ENCODE measurements around the gene TMEM18.
"Not testable (repeated sequence)": the region's sequence is repeated elsewhere in the genome, so short reads cannot be mapped to it uniquely, and the experiment has no call there.

The TMEM18 gene

DNA sequence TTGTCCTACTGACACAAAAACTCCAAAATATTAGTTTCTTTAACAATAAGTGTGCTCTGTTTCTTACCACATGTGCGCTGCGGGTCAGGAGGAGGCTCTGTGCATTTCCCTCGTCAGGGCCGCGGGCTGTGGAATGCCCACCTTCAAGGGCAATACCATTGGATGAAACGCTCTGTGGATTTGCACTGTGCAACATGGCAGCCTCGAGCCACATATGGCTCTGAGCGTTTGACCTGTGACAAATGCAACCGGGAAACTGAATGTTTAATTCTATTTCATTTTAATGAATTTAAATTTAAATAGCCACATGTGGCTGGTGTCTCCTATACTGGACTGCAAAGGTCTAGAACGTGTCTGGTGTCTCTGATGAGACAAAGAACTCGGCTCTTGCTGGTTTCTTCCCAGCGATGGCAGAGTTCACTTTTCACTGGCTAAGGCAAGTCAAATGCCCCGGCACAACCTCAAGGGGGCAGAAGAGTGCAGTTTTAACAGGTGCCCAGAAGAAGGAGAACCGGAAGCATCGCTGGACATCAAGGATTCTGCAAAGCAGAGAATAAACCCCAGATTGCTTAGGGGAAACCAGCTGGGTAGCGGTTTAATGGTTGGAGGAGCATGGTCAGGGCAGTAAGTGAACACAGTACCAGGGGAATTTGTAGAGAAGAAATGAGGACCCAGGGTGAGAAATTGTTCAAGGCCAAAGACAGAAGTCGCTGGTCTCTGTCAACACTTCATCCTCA, 37.0 kb upstream of the TMEM18 start:
- no peak overlapping the region for H2AFZ ChIP-seq (ENCODE audit: low read length, unreplicated experiment)
- no peak overlapping the region for H3K4me3 ChIP-seq (ENCODE audit: low read depth, low read length)
- no peaks in the 10 kb centered on the region for H3K4me1 ChIP-seq (ENCODE audit: control insufficient read depth, insufficient read depth, low read length, unreplicated experiment)
- no peaks in the 10 kb centered on the region for H3K79me2 ChIP-seq (ENCODE audit: control insufficient read depth, insufficient read depth, low read length, unreplicated experiment)
- H3K27ac ChIP-seq (ENCODE audit: low read depth, low read length), result no peak overlapping the region
- no peaks in the 10 kb centered on the region for H3K36me3 ChIP-seq (ENCODE audit: insufficient read depth, low read length)
- peaks cover 37% of the 10 kb centered on the region for H3K27me3 ChIP-seq (ENCODE audit: insufficient read depth, low read length)

DNA sequence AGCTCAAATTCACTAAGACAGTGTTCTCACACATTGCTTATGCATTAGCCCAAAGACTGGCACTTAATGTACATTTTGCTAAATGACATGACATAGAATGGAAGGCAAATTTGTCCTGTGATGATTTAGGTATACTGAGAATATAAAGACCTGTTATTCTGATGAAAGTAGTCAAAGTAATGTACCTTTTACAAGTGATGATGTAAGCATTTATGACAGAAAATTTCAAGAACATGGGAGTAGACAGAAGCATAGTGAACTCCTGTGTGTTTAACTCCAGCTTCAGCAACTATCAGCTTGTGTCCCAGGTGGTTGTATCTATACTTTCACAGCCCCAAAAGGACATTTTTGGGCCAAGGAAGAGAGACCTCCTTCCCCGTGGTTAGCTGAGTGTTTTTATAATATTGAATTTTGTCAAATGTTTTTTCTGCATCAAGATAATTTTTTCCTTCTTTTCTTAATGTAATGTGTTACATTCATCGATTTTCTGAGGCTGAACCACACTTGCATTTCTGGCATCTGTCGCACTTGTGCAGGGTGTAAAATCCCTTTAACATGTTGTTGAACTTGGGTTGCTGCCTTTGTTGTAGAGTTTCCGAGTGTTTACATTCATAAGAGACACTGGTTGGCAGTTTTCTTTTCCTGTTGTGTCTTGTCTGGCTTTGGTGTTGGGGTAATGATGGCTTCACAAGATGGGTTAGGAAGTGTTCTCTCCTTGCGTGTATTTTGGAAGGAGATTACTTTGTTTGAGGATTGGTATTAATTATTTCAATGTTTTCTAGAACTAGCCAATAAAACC, 33.9 kb upstream of the TMEM18 start:
- Histone ChIP-seq H2AFZ (ENCODE audit: low read length, unreplicated experiment) (no peak overlapping the region), H3K27me3 (ENCODE audit: insufficient read depth, low read length) (peaks cover 39% of the 10 kb centered on the region)

DNA sequence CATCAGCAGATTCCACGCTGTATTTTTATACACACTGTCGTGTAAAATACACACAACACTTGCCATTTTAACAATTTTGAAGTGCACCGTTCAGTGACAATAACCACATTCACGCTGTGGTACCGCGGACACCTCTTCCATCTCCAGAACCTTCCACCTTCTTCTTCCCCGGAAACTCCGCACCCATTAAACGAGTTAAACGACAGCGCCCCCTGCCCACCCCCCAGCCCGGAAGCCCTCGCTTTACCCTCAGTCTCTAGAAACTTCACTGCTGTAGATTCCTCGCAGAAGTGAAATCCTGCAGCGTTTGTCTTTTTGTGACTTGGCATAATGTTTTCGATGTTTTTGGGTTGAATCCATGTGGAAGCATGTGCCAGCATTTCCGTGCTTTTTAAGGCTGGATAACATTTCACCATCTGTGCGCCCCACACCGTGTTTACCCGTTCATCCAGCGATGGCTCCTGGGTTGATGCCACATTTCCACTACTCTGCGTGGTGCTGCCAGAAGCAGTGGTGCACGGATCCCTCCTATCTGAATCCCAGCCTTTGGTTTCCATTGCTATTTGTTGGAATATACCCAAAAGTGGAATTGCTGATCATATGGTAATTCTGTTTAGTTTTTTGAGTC, 32.0 kb upstream of the TMEM18 start:
- no peaks in the 10 kb centered on the region for H3K4me1 ChIP-seq (ENCODE audit: control insufficient read depth, insufficient read depth, low read length, unreplicated experiment)
- H2AFZ ChIP-seq (ENCODE audit: low read length, unreplicated experiment), result no peak overlapping the region
- H3K36me3 ChIP-seq (ENCODE audit: insufficient read depth, low read length), result no peaks in the 10 kb centered on the region
- H3K4me3 ChIP-seq (ENCODE audit: low read depth, low read length), result no peak overlapping the region
- H3K79me2 ChIP-seq (ENCODE audit: control insufficient read depth, insufficient read depth, low read length, unreplicated experiment), result no peaks in the 10 kb centered on the region
- peaks cover 39% of the 10 kb centered on the region for H3K27me3 ChIP-seq (ENCODE audit: insufficient read depth, low read length)
- no peak overlapping the region for H3K27ac ChIP-seq (ENCODE audit: low read depth, low read length)

More for the DNA sequence above, 33.9 kb upstream of the TMEM18 start:
- no peaks in the 10 kb centered on the region for H3K4me1 ChIP-seq (ENCODE audit: control insufficient read depth, insufficient read depth, low read length, unreplicated experiment)
- H3K4me3 ChIP-seq (ENCODE audit: low read depth, low read length), result no peak overlapping the region
- no peak overlapping the region for H3K27ac ChIP-seq (ENCODE audit: low read depth, low read length)
- H3K36me3 ChIP-seq (ENCODE audit: insufficient read depth, low read length), result no peaks in the 10 kb centered on the region
- H3K79me2 ChIP-seq (ENCODE audit: control insufficient read depth, insufficient read depth, low read length, unreplicated experiment), result no peaks in the 10 kb centered on the region

DNA sequence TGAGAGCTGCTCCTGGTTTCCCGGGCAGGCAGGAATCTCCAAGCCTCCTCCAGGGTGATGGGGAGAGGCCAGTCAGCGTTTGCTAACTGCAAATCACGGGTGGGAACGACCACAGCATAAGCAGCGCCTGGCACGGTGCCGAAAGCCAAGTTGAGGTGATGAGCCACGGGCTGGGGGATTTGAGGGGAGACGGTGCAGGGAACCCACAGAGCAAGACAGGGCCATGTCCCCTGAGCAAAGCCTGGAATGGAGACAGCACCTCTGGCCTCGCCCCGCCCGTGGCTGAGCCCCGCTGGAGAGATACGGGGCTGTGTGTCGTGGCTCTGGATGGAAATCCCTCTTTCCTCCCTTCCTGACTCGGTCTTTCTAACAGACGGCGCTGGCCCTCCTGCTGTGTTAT, 31.5 kb upstream of the TMEM18 start:
- Histone ChIP-seq H3K79me2 (ENCODE audit: control insufficient read depth, insufficient read depth, low read length, unreplicated experiment) (no peaks in the 10 kb centered on the region), H2AFZ (ENCODE audit: low read length, unreplicated experiment) (no peak overlapping the region)

DNA sequence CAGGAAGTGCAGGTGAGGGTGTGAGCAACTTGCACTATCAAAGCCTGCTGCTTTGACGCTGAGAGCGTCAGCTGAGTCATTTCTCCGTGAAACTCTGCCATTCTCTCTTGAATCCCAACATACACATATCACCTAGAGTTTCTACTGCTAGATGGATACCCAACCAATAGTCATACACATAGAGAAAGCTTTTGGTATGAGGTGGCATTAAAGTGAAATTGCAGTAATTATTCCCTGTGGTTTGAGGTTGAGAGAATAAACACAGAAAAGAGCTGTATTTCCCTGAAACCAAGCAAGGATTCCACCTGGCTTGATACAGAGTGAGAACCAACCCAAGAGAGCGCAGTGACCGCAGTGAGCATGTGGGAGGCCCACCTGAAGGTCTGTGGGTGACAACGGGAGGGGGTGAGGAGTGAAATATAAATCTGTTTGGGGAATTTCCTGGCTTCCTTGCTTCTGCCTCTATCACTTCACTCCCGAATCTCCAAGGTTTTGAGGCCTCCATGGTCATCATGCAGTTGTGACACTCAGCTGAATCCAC, 28.8 kb upstream of the TMEM18 start:
- no peaks in the 10 kb centered on the region for H3K36me3 ChIP-seq (ENCODE audit: insufficient read depth, low read length)
- no peak overlapping the region for H3K4me3 ChIP-seq (ENCODE audit: low read depth, low read length)
- H3K79me2 ChIP-seq (ENCODE audit: control insufficient read depth, insufficient read depth, low read length, unreplicated experiment), result no peaks in the 10 kb centered on the region
- no peak overlapping the region for H2AFZ ChIP-seq (ENCODE audit: low read length, unreplicated experiment)
- peaks cover 20% of the 10 kb centered on the region for H3K27me3 ChIP-seq (ENCODE audit: insufficient read depth, low read length)
- H3K27ac ChIP-seq (ENCODE audit: low read depth, low read length), result no peak overlapping the region
- H3K4me1 ChIP-seq (ENCODE audit: control insufficient read depth, insufficient read depth, low read length, unreplicated experiment), result no peaks in the 10 kb centered on the region

More for the DNA sequence above, 31.5 kb upstream of the TMEM18 start:
- peaks cover 39% of the 10 kb centered on the region for H3K27me3 ChIP-seq (ENCODE audit: insufficient read depth, low read length)
- H3K36me3 ChIP-seq (ENCODE audit: insufficient read depth, low read length), result no peaks in the 10 kb centered on the region
- no peaks in the 10 kb centered on the region for H3K4me1 ChIP-seq (ENCODE audit: control insufficient read depth, insufficient read depth, low read length, unreplicated experiment)
- H3K27ac ChIP-seq (ENCODE audit: low read depth, low read length), result no peak overlapping the region
- H3K4me3 ChIP-seq (ENCODE audit: low read depth, low read length), result no peak overlapping the region

DNA sequence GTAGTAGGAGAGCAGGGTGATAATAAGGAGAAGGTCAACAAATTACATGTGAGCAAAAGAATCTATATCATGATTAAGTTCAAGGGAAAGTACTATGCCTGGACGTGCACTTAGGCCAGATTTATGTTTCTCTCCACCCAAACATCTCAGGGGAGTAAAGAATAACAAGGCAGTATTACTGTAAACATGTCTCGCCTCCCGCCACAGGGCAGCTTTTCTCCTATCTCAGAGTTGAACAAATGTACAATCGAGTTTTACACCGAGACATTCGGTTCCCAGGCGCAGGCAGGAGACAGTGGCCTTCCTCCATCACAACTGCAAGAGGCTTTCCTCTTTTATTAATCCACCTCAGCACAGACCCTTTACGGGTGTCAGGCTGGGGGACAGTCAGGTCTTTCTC, 25.6 kb upstream of the TMEM18 start:
- not testable (repeated sequence) for H3K36me3 ChIP-seq (ENCODE audit: insufficient read depth, low read length); H3K27me3 ChIP-seq (ENCODE audit: insufficient read depth, low read length); H3K4me3 ChIP-seq (ENCODE audit: low read depth, low read length)

DNA sequence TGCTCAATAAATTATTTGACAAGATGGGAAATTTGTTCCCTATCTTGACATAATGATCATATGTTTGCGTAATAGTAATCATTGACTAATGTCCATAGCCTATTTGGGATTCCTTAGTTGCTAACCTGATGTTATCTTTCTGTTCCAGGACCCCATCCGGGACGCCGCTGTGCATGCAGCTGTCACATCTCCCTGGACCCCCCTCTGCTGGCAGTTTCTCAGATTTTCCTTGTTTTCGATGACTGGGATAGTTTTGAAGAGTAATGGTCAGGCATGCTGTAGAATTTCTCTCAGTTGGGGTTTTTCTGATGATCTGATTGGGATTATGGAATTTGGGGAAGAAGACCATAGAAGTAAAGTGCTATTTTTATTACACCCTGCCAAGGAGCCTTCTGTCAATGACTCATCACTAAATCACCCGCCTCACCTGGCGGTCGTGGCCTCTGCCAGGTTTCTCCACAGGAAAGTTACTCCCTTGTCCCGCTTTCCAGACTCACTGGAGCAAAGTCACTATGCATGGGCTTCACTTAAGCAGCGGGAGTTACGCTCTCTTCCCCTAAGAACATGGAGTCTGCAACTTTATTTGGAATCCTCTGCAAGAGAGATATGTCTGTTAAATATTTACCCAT, 19.9 kb upstream of the TMEM18 start:
- H3K27ac ChIP-seq (ENCODE audit: low read depth, low read length), result no peak overlapping the region
- no peak overlapping the region for H3K4me3 ChIP-seq (ENCODE audit: low read depth, low read length)
- no peak overlapping the region for H2AFZ ChIP-seq (ENCODE audit: low read length, unreplicated experiment)
- H3K36me3 ChIP-seq (ENCODE audit: insufficient read depth, low read length), result no peaks in the 10 kb centered on the region
- 0 out of 2 replicates have a peak, but pooled peaks cover 5% of the 10 kb centered on the region for H3K27me3 ChIP-seq (ENCODE audit: insufficient read depth, low read length)
- H3K79me2 ChIP-seq (ENCODE audit: control insufficient read depth, insufficient read depth, low read length, unreplicated experiment), result no peaks in the 10 kb centered on the region
- no peaks in the 10 kb centered on the region for H3K4me1 ChIP-seq (ENCODE audit: control insufficient read depth, insufficient read depth, low read length, unreplicated experiment)

More for the DNA sequence above, 25.6 kb upstream of the TMEM18 start:
- not testable (repeated sequence) for H3K79me2 ChIP-seq (ENCODE audit: control insufficient read depth, insufficient read depth, low read length, unreplicated experiment); H2AFZ ChIP-seq (ENCODE audit: low read length, unreplicated experiment); H3K27ac ChIP-seq (ENCODE audit: low read depth, low read length); H3K4me1 ChIP-seq (ENCODE audit: control insufficient read depth, insufficient read depth, low read length, unreplicated experiment)

DNA sequence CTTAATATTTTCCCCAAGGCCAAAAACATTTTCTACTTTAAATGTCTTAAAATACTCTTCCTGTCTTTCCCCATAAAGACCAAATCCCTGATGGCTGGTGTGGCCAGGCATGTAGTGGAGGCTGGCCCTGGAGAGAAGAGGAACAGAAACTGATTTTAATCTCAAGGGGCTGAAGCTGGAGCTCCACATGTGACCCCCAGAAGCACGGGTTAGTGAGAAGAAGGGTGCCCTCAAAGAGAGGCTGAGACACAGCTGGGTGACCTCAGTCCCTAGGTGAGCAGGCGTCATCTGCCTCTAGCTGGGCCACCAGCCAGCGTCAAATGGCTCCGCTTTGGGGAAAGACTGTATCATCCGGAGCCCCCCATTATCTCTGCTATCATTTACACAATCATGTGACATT, 19.3 kb upstream of the TMEM18 start:
- Histone ChIP-seq H2AFZ (ENCODE audit: low read length, unreplicated experiment) (no peak overlapping the region), H3K27ac (ENCODE audit: low read depth, low read length) (no peak overlapping the region), H3K4me1 (ENCODE audit: control insufficient read depth, insufficient read depth, low read length, unreplicated experiment) (no peaks in the 10 kb centered on the region)

DNA sequence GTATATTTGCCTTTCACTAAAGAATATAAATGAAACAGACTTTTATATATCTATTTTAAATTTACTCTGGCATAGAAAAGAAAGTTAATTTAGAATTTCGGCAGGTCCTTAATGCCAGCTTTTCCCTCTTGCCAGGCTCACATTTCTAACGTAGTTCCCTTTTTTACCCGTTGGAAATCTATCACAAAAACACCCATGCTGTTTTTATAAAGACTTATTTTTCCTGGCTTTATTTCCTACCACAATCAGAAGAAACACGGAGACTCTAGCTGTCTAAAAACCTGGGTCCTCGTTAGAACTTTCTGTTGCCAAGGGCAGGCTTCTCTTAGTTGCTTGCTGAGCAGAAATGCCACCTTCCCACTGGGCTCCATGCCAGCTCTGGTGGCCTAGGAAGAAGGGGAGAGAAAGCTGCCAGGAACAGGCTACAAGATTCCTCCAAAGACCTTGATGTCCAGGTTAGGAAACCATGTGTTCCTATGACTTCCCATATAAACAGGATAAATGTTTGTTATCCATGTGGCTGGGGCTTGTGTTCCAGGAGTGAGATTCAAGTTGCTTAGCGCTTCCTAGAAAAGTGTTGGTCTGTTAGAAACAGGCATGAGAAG, 17.8 kb upstream of the TMEM18 start:
- Histone ChIP-seq H3K27ac (ENCODE audit: low read depth, low read length) (no peak overlapping the region), H3K4me3 (ENCODE audit: low read depth, low read length) (no peak overlapping the region), H3K4me1 (ENCODE audit: control insufficient read depth, insufficient read depth, low read length, unreplicated experiment) (no peaks in the 10 kb centered on the region), H3K27me3 (ENCODE audit: insufficient read depth, low read length) (0 out of 2 replicates have a peak, but pooled peaks cover 5% of the 10 kb centered on the region), H3K79me2 (ENCODE audit: control insufficient read depth, insufficient read depth, low read length, unreplicated experiment) (no peaks in the 10 kb centered on the region), H2AFZ (ENCODE audit: low read length, unreplicated experiment) (no peak overlapping the region), H3K36me3 (ENCODE audit: insufficient read depth, low read length) (no peaks in the 10 kb centered on the region)

More for the DNA sequence above, 19.3 kb upstream of the TMEM18 start:
- Histone ChIP-seq H3K27me3 (ENCODE audit: insufficient read depth, low read length) (0 out of 2 replicates have a peak, but pooled peaks cover 5% of the 10 kb centered on the region), H3K4me3 (ENCODE audit: low read depth, low read length) (no peak overlapping the region), H3K36me3 (ENCODE audit: insufficient read depth, low read length) (no peaks in the 10 kb centered on the region), H3K79me2 (ENCODE audit: control insufficient read depth, insufficient read depth, low read length, unreplicated experiment) (no peaks in the 10 kb centered on the region)

DNA sequence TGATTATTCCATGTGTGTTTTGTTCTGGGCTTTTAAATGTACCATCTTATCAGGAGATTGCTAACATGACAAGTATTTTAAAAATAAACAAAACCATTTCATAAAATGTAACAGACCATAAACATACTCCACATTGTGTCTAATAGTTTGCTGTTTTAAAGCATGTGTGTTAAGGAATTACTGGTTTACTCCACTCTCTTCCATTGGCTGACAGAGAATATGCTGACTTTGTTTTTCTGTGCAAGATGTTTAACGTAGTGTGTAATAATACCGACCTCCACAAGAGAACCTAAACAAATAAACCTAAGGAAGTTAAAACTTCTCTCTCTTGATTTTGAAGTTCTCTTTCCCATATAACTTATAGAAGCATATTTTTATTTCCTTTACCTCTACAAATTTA, 17.0 kb upstream of the TMEM18 start:
- Histone ChIP-seq H3K4me1 (ENCODE audit: control insufficient read depth, insufficient read depth, low read length, unreplicated experiment) (no peaks in the 10 kb centered on the region), H3K36me3 (ENCODE audit: insufficient read depth, low read length) (no peaks in the 10 kb centered on the region), H3K27me3 (ENCODE audit: insufficient read depth, low read length) (0 out of 2 replicates have a peak, but pooled peaks cover 5% of the 10 kb centered on the region), H3K4me3 (ENCODE audit: low read depth, low read length) (no peak overlapping the region), H3K79me2 (ENCODE audit: control insufficient read depth, insufficient read depth, low read length, unreplicated experiment) (no peaks in the 10 kb centered on the region), H2AFZ (ENCODE audit: low read length, unreplicated experiment) (peak overlapping the region; percentile 18), H3K27ac (ENCODE audit: low read depth, low read length) (no peak overlapping the region)

Data from ACC112 (cell line).